SK-N-SH treated with all-trans-retinoic acid at 6 μM for 48 hours (cell line): ENCODE results near the gene CD59.
"Not testable (repeated sequence)": the region's sequence is repeated elsewhere in the genome, so short reads cannot be mapped to it uniquely, and the experiment has no call there.

ENCODE experiments used
- ATAC-seq: fragments of 200-7000 bp; cut with Tn5 transposase; 3 replicates; pipeline ENCODE4 v1.9.1; 2020; ENCODE audit warnings: mild to moderate bottlenecking, moderate library complexity
- ARNTL ChIP-seq: fragments of 450-650 bp; formaldehyde crosslinking; IDR thresholded peaks from 2 replicates; pipeline ENCODE4 v1.5.0; 2020; ENCODE audit warnings: low read depth, mild to moderate bottlenecking, moderate library complexity, borderline replicate concordance
- BACH2 ChIP-seq: fragments of 250-450 bp; sonication (Bioruptor Pico); IDR thresholded peaks from 2 replicates; pipeline ENCODE4 v1.9.0; 2021; ENCODE audit warnings: mild to moderate bottlenecking, borderline replicate concordance
- CREB5 ChIP-seq: fragments of 250-450 bp; sonication (Bioruptor Pico); IDR thresholded peaks from 2 replicates; pipeline ENCODE4 v1.5.1; 2020; ENCODE audit warnings: low read depth, mild to moderate bottlenecking, moderate library complexity
- CSDC2 ChIP-seq: fragments of 250-450 bp; sonication (Bioruptor Pico); IDR thresholded peaks from 2 replicates; pipeline ENCODE4 v1.5.0; 2020; ENCODE audit warnings: mild to moderate bottlenecking, moderate library complexity
- ESRRG ChIP-seq: fragments of 250-450 bp; sonication (Bioruptor Pico); IDR thresholded peaks from 2 replicates; pipeline ENCODE4 v1.6.1; 2021; ENCODE audit warnings: mild to moderate bottlenecking
- GLIS3 ChIP-seq: fragments of 250-450 bp; sonication (Bioruptor Pico); IDR thresholded peaks from 2 replicates; pipeline ENCODE4 v1.5.0; 2020; ENCODE audit warnings: mild to moderate bottlenecking, moderate library complexity
- ISL1 ChIP-seq: fragments of 250-450 bp; sonication (Bioruptor Pico); IDR thresholded peaks from 2 replicates; pipeline ENCODE4 v2.1.2; 2022; ENCODE audit warnings: mild to moderate bottlenecking, moderate library complexity
- OSR1 ChIP-seq: fragments of 250-450 bp; sonication (Bioruptor Pico); IDR thresholded peaks from 2 replicates; pipeline ENCODE4 v1.8.0; 2022; ENCODE audit warnings: moderate library complexity, mild to moderate bottlenecking, inconsistent platforms
- PPARA ChIP-seq: fragments of 250-450 bp; sonication (Bioruptor Pico); IDR thresholded peaks from 2 replicates; pipeline ENCODE4 v1.5.0; 2020; ENCODE audit warnings: mild to moderate bottlenecking, borderline replicate concordance
- RARB ChIP-seq: fragments of 250-450 bp; sonication (Bioruptor Pico); IDR thresholded peaks from 2 replicates; pipeline ENCODE4 v1.8.0; 2021; ENCODE audit warnings: mild to moderate bottlenecking, moderate library complexity
- SNAI2 ChIP-seq: fragments of 250-450 bp; sonication (Bioruptor Pico); IDR thresholded peaks from 2 replicates; pipeline ENCODE4 v1.5.0; 2020; ENCODE audit warnings: mild to moderate bottlenecking, moderate library complexity
- TCF4 ChIP-seq: fragments of 250-450 bp; sonication (Bioruptor Pico); IDR thresholded peaks from 2 replicates; pipeline ENCODE4 v1.8.0; 2021; ENCODE audit warnings: mild to moderate bottlenecking, moderate library complexity, borderline replicate concordance
- TOX ChIP-seq: fragments of 250-450 bp; sonication (Bioruptor Pico); IDR thresholded peaks from 2 replicates; pipeline ENCODE4 v1.8.0; 2021; ENCODE audit warnings: mild to moderate bottlenecking, moderate library complexity, borderline replicate concordance
- ZC3H10 ChIP-seq: fragments of 250-450 bp; sonication (Bioruptor Pico); IDR thresholded peaks from 2 replicates; pipeline ENCODE4 v1.5.1; 2021; ENCODE audit warnings: mild to moderate bottlenecking, moderate library complexity
- ZFP3 ChIP-seq: fragments of 250-450 bp; sonication (Bioruptor Pico); IDR thresholded peaks from 2 replicates; pipeline ENCODE4 v1.5.0; 2020; ENCODE audit warnings: mild to moderate bottlenecking, moderate library complexity
- ZNF565 ChIP-seq: fragments of 450-650 bp; formaldehyde crosslinking; conservative IDR thresholded peaks from 2 replicates; pipeline ENCODE4 v1.5.0; 2020; ENCODE audit warnings: low read depth, mild to moderate bottlenecking, moderate library complexity
- ZNF70 ChIP-seq: fragments of 450-650 bp; formaldehyde crosslinking; IDR thresholded peaks from 2 replicates; pipeline ENCODE4 v1.5.0; 2020; ENCODE audit warnings: mild to moderate bottlenecking, moderate library complexity
- ZNF8 ChIP-seq: fragments of 450-650 bp; formaldehyde crosslinking; IDR thresholded peaks from 2 replicates; pipeline ENCODE4 v1.5.0; 2020; ENCODE audit warnings: mild to moderate bottlenecking, moderate library complexity
- TF ChIP-seq, protein P1 (sequence below): fragments of 250-450 bp; sonication (Bioruptor Pico); IDR thresholded peaks from 2 replicates; pipeline ENCODE4 v1.5.0; 2020; ENCODE audit warnings: mild to moderate bottlenecking, moderate library complexity
- TF ChIP-seq, protein P2 (sequence below): fragments of 250-450 bp; sonication (Bioruptor Pico); IDR thresholded peaks from 2 replicates; pipeline ENCODE4 v1.5.1; 2021; ENCODE audit warnings: mild to moderate bottlenecking, moderate library complexity
- TF ChIP-seq, protein P3 (sequence below): fragments of 250-450 bp; sonication (Bioruptor Pico); IDR thresholded peaks from 2 replicates; pipeline ENCODE4 v1.8.0; 2021; ENCODE audit warnings: low read depth, mild to moderate bottlenecking, moderate library complexity, borderline replicate concordance

Gene CD59

DNA sequence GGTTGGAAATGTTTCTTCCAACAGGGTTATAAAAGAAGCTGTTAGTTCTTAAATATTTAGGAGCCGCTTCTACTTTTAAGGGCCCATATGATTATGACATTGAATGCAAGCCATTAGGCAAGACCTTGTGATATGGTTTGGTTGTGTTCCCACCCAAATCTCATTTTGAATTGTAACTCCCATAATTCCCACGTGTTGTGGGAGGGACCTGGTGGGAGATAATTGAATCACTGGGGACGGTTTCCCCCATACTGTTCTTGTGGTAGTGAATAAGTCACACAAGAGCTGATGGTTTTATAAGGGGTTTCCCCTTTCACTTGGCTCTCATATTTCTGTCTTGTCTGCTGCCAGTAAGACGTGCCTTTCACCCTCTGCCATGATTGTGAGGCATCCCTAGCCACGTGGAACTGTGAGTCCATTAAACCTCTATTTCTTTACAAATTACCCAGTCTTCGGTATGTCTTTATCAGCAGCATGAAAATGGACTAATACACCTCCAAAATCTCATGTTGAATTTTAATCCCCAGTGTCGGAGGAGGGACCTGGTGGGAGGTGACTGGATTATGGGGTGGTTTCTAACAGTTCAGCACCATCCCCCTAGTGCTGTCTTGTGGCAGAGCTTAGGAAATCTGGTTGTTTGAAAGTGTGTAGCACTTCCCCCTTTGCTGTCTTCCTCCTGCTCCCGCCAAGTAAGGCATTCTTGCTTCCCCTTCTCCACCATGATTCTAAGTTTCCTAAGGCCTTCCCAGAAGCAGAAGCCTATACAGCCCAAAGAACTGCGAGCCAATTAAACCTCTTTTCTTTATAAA, 4.3 kb downstream of the CD59 start:
- no peak for TF ChIP-seq TCF4
- TF ChIP-seq ZNF8 (CRISPR knock-in tag) = no peak

GRCh38 chr11:33730716-33731115, 5.5 kb downstream of the CD59 start:
- no peak for ATAC-seq
- TF ChIP-seq, protein P1, sequence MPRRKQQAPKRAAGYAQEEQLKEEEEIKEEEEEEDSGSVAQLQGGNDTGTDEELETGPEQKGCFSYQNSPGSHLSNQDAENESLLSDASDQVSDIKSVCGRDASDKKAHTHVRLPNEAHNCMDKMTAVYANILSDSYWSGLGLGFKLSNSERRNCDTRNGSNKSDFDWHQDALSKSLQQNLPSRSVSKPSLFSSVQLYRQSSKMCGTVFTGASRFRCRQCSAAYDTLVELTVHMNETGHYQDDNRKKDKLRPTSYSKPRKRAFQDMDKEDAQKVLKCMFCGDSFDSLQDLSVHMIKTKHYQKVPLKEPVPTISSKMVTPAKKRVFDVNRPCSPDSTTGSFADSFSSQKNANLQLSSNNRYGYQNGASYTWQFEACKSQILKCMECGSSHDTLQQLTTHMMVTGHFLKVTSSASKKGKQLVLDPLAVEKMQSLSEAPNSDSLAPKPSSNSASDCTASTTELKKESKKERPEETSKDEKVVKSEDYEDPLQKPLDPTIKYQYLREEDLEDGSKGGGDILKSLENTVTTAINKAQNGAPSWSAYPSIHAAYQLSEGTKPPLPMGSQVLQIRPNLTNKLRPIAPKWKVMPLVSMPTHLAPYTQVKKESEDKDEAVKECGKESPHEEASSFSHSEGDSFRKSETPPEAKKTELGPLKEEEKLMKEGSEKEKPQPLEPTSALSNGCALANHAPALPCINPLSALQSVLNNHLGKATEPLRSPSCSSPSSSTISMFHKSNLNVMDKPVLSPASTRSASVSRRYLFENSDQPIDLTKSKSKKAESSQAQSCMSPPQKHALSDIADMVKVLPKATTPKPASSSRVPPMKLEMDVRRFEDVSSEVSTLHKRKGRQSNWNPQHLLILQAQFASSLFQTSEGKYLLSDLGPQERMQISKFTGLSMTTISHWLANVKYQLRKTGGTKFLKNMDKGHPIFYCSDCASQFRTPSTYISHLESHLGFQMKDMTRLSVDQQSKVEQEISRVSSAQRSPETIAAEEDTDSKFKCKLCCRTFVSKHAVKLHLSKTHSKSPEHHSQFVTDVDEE (CRISPR knock-in tag) = no peak

More for the DNA sequence above, 4.3 kb downstream of the CD59 start:
- no peak for ATAC-seq

DNA sequence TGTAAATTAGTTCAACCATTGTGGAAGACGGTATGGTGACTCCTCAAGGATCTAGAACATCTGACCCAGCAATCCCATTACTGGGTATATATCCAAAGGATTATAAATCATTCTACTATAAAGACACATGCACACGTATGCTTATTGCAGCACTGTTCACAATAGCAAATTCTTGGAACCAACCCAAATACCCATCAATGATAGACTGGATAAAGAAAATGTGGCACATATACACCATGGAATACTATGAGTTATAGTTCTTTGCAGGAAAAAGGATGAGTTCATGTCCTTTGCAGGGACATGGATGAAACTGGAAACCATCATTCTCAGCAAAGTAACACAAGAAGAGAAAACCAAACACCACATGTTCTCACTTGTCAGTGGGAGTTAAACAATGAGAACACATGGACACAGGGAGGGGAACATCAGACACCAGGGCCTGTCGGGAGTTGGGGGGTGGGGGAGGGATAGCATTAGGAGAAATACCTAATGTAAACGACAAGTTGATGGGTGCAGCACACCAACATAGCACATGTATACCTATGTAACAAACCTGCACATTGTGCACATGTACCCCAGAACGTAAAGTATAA, 7.1 kb downstream of the CD59 start:
- not testable (repeated sequence) for ATAC-seq

DNA sequence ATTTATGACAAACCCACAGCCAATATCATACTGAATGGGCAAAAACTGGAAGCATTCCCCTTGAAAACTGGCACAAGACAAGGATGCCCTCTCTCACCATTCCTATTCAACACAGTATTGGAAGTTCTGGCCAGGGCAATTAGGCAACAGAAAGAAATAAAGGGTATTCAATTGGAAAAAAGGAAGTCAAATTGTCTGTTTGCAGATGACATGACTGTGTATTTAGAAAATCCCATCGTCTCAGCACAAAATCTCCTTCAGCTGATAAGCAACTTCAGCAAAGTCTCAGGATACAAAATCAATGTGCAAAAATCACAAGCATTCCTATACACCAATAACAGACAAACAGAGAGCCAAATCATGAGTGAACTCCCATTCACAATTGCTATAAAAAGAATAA, 8.7 kb downstream of the CD59 start:
- ATAC-seq = not testable (repeated sequence)

DNA sequence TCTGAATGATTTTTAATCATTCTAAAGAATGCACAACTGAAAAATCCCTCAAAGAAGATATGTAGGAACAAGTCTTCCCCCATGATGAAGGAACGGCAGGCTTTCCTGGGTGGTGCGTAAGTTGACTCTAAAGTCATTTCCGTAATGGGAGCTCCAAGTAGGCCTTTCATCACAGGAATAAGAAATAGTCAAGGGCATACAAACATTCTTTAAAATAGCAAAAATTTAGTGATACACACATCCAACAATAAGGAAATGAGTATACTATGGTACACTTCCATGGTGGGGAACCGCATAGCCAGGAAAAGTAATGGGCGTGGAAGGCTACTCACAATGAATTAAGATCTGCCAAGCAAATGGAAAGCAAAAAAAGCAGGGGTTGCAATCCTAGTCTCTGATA, 10.7 kb downstream of the CD59 start:
- TF ChIP-seq ISL1 (CRISPR knock-in tag) = no peak
- TF ChIP-seq TOX (CRISPR knock-in tag) = no peak
- no peak for TF ChIP-seq BACH2 (CRISPR knock-in tag)
- no peak for TF ChIP-seq ESRRG (CRISPR knock-in tag)
- no peak for TF ChIP-seq ARNTL (CRISPR knock-in tag)
- TF ChIP-seq ZNF565 (CRISPR knock-in tag) = no peak
- TF ChIP-seq, protein P2, sequence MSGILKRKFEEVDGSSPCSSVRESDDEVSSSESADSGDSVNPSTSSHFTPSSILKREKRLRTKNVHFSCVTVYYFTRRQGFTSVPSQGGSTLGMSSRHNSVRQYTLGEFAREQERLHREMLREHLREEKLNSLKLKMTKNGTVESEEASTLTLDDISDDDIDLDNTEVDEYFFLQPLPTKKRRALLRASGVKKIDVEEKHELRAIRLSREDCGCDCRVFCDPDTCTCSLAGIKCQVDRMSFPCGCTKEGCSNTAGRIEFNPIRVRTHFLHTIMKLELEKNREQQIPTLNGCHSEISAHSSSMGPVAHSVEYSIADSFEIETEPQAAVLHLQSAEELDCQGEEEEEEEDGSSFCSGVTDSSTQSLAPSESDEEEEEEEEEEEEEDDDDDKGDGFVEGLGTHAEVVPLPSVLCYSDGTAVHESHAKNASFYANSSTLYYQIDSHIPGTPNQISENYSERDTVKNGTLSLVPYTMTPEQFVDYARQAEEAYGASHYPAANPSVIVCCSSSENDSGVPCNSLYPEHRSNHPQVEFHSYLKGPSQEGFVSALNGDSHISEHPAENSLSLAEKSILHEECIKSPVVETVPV (CRISPR knock-in tag) = no peak
- TF ChIP-seq SNAI2 = no peak
- ATAC-seq = no peak

GRCh38 chr11:33724644-33725035, 11.6 kb downstream of the CD59 start:
- ATAC-seq = peak; percentile 38
- TF ChIP-seq ZFP3 (CRISPR knock-in tag) (0 out of 2 replicates have a peak, but pooled peaks have one; percentile 7), TCF4 (no peak)

- peak; percentile 69 for ATAC-seq
- no peak for TF ChIP-seq OSR1 (CRISPR knock-in tag)
- TF ChIP-seq ZC3H10 (CRISPR knock-in tag) = peak; percentile 78
- peak; percentile 32; the same call in 1 of the 2 replicates for TF ChIP-seq ISL1 (CRISPR knock-in tag)
- TF ChIP-seq ZNF565 (CRISPR knock-in tag) = no peak
- no peak for TF ChIP-seq RARB
- no peak for TF ChIP-seq SNAI2
- TF ChIP-seq GLIS3 (CRISPR knock-in tag) = no peak
- no peak for TF ChIP-seq BACH2 (CRISPR knock-in tag)
- TF ChIP-seq, protein P3, sequence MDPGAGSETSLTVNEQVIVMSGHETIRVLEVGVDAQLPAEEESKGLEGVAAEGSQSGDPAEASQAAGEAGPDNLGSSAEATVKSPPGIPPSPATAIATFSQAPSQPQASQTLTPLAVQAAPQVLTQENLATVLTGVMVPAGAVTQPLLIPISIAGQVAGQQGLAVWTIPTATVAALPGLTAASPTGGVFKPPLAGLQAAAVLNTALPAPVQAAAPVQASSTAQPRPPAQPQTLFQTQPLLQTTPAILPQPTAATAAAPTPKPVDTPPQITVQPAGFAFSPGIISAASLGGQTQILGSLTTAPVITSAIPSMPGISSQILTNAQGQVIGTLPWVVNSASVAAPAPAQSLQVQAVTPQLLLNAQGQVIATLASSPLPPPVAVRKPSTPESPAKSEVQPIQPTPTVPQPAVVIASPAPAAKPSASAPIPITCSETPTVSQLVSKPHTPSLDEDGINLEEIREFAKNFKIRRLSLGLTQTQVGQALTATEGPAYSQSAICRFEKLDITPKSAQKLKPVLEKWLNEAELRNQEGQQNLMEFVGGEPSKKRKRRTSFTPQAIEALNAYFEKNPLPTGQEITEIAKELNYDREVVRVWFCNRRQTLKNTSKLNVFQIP (CRISPR knock-in tag) = no peak
- TF ChIP-seq PPARA (CRISPR knock-in tag) = no peak
- no peak for TF ChIP-seq ZNF8 (CRISPR knock-in tag)
- no peak for TF ChIP-seq CSDC2 (CRISPR knock-in tag)
- no peak for TF ChIP-seq ARNTL (CRISPR knock-in tag)
- no peak for TF ChIP-seq ZNF70 (CRISPR knock-in tag)
- TF ChIP-seq, protein P2 (CRISPR knock-in tag) = no peak
- TF ChIP-seq TOX (CRISPR knock-in tag) = peak; percentile 41; the same call in 1 of the 2 replicates
- no peak for TF ChIP-seq ESRRG (CRISPR knock-in tag)
- TF ChIP-seq CREB5 (CRISPR knock-in tag) = no peak
Measured at GRCh38 chr11:33723238-33723881, 12.9 kb downstream of the CD59 start.
